Epithelial cell of proximal tubule (primary cell): Measurements from ENCODE around the gene CALHM2. TPM values are rescaled to one million over a fixed set of nuclear protein-coding genes. Genes with fewer than 3 reads are reported as not detected.

Source experiments
- DNase-seq: peaks from one replicate; pipeline ENCODE4 v3.0.0-alpha.2; 2011; ENCODE audit warnings: low read depth
- H3K4me3 ChIP-seq: 2 replicates; pipeline ENCODE4 v1.5.1; 2011; ENCODE audit warnings: low read depth, mild to moderate bottlenecking, low read length
- CTCF ChIP-seq: conservative IDR thresholded peaks from 2 replicates; pipeline ENCODE4 v1.5.1; 2012; ENCODE audit warnings: low read depth, mild to moderate bottlenecking, low read length
- total RNA-seq: library from RNA; depleted of rRNA; stranded (reverse); fragments of >200 nt; gene quantifications from 2 replicates; pipeline ENCODE4 v1.2.3, GENCODE V29; 2015

Gene CALHM2
- total RNA-seq, 1 donor from 2014 or later, result 4.7 TPM

- no peak for TF ChIP-seq CTCF
- H3K4me3 ChIP-seq, result no peak overlapping the region
- no peak for DNase-seq
These were observed 7.7 kb downstream of the CALHM2 start for GRCh38 chr10:103444478-103444877.

GRCh38 chr10:103443475-103444185 is 8.5 kb downstream of the CALHM2 start:
- no peak for TF ChIP-seq CTCF
- no peak overlapping the region for H3K4me3 ChIP-seq
- no peak for DNase-seq

GRCh38 chr10:103442031-103442461 is 10.1 kb downstream of the CALHM2 start:
- H3K4me3 ChIP-seq, result no peak overlapping the region
- TF ChIP-seq CTCF, result no peak
- DNase-seq, result no peak

- H3K4me3 ChIP-seq, result no peak overlapping the region
- no peak for TF ChIP-seq CTCF
- no peak for DNase-seq
These were observed 10.6 kb downstream of the CALHM2 start for GRCh38 chr10:103441611-103442010.

GRCh38 chr10:103441206-103441605 is 11.0 kb downstream of the CALHM2 start:
- no peak overlapping the region for H3K4me3 ChIP-seq
- DNase-seq, result no peak
- no peak for TF ChIP-seq CTCF

GRCh38 chr10:103440416-103440815 is 11.8 kb downstream of the CALHM2 start:
- no peak for TF ChIP-seq CTCF
- DNase-seq, result no peak
- H3K4me3 ChIP-seq, result no peak overlapping the region

GRCh38 chr10:103439776-103440175 is 12.4 kb downstream of the CALHM2 start:
- TF ChIP-seq CTCF, result no peak
- no peak for DNase-seq
- no peak overlapping the region for H3K4me3 ChIP-seq
